GM04504 (cell line): Measurements from ENCODE around the gene KNDC1.
"Not testable (repeated sequence)": the region's sequence is repeated elsewhere in the genome, so short reads cannot be mapped to it uniquely, and the experiment has no call there.

Experiments used
- DNase-seq: peaks from one replicate; pipeline ENCODE4 v3.0.0-alpha.2; 2012; ENCODE audit warnings: low read depth

Gene KNDC1

DNA sequence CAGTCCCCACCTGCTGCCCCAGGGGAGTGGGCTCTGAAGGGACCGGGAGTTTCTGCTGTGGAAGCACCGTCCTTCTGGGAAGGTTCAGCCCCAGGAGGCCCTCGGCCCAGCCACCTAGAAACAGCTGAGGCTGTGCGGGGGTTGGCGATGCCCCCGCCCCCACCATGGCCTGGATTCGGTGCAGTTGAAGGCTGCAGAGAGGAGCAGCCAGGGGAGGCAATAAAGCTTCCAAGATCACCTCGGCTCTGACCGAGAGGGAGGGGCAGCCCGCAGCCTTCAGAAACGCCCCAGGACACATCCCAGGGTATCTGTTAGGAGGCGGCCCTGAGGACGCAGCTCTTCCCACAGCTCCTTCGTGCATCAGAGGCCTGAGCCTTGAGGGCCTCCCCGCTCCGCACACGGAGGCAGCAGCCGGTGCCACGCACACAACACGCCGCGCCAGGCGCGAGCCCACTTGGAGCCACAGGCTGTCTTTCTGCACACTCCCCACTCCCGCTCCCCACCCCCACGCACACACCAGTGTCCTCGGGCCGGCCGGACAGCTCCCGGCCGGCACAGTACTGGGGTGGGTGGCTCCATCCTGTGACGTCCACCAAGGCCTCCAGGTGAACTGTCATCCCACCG is 1.6 kb downstream of the KNDC1 start:
- no peak for DNase-seq

DNA sequence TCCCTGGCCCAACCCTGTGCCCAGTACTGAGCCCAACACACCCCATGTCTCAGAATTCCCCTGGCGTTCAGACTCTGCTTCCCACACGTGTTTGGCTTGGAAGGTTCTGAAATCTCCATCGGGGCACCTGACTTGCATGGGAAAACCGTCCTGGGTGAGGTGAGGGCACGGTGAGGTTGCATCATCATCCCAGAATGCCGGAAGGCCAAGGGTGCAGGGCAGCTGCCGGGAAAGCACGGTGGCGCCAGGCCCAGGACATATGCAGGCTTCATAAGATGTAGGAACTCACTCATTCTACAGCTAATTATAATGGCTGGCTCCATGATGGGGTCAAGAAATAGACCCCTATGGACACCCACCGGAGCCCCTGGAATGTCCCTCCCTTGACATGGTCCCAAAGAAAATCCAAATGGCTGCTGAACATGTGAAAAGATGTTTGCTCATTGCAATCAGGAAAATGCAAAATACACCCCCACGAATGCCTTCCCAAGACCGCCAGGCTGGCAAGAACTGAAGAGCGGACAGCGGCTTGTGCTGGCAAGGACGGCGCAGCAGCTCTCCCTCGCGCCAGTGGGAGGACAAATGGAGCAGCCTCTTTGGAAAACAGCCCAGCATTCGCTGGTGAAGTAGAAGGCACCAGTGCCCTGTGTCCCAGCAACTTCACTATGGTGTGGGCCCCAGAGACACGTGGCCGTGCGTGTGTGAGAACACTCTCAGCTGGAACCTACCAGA is 2.3 kb downstream of the KNDC1 start:
- DNase-seq = no peak

DNA sequence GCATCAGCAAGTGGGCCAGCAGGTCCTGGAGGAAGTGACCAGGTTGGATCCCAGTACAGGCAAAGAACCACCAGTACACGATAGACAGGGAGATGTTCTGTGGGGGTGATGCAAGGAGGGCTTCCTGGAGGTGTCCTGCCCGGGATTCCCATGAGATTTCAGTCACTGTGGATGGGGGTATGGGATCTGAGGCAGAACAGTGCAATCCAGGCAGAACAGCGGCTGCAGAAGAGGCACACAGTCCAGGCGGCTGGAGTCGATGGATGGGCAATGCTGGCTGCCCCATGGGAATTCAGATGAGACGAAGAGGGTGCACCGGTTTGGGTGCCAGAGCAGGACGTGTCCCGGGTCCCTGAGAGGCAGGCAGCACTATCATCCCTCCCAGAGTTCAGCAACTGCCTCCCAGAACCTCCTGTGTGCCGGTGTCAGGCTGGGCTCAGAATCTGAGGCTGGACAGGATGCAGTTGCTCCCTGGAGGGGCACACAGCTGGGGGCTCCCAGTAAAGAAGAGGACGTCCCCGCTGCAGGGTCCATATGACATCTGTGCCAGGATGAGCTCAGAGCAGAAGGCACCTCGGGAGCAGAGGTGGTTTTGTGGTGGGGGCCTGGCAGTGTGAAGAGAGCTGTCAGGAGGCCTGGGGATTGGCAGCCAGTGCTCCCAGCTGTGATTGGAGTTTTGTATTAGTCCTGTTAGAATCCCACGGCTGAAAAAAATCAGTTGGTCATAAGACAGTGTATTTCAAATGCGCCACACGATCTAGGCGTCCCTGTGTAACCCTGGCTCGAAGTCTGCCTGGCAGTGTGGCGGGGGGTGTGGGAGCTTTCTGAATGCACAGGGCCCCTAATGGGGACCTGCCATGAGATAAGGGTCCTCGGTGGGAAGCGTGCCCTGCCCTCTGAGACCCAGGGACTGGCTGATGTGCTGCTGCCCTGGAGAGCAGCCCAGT is 3.2 kb downstream of the KNDC1 start:
- no peak for DNase-seq

DNA sequence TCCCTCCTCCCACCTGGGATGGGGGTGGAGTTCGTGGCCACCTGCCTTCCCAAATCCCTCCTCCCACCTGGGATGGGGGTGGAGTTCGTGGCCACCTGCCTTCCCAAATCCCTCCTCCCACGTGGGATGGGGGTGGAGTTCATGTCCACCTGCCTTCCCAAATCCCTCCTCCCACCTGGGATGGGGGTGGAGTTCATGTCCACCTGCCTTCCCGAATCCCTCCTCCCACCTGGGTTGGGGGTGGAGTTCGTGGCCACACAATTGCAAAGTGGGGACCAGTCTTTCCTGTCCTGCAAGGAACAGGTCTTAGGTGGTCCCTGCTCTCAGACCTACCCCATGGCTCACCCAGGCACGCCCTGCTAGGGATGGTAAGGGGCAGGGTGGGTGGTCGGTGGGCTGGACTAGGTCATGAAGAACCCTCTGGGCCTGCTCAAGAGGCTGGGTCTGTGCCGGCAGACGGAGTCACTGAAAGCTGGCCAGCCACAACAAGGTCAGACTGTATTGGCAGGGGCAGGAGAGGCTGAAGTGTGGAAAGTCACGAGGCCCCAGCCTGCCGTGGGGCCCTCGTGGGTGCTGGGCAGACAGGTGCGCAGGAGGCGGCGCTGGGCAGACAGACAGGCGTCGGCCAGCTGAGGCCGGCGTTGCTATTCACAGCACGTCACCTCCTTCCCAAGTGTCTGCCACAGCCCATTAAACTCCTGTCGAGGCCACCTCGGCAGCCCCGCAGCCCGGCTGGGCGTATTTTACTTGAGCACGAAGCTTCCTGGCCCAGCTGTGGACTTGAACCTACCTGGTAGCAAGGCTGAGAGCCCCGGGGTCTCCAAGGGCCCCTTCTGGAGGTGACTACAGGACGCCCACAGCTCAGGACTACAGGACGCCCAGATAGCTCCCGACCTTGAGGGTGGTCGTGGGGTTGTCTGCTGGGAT is 4.1 kb downstream of the KNDC1 start:
- no peak for DNase-seq

DNA sequence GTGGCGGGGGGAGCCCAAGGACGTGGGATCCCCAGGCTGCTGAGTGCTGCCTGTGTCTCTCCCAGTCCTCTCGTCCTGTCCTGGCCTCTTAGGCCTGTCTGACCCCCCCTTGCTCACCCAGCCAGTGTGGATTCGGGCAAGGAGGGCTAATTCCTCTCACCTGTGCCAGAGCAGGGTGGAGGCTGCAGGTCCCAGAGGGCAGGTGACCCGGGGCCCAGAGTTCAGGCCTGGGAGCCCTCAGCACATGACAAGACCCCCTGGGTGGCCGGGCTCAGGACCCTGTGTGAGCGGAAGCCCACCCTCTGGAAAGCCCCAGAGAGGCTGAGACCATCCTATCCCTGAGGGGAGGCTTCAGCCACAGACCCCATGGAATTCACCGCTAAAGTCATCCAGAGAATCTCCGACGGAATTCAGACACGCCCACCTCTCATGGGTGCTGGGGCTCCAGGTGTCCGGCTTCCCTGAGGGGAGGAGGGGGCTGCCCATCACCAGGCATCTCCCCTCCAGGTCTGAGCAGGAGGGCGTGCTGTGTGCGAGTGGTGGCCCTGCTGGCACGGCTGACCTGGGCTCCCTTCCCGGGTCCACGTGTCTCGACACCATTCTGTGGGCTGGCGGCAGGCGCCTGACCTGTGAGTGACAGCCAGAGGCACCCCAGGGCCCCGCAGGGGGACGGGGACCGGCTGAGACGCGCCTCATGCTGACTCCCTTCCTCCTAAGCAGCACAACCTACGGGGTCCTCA is 5.0 kb downstream of the KNDC1 start:
- no peak for DNase-seq

DNA sequence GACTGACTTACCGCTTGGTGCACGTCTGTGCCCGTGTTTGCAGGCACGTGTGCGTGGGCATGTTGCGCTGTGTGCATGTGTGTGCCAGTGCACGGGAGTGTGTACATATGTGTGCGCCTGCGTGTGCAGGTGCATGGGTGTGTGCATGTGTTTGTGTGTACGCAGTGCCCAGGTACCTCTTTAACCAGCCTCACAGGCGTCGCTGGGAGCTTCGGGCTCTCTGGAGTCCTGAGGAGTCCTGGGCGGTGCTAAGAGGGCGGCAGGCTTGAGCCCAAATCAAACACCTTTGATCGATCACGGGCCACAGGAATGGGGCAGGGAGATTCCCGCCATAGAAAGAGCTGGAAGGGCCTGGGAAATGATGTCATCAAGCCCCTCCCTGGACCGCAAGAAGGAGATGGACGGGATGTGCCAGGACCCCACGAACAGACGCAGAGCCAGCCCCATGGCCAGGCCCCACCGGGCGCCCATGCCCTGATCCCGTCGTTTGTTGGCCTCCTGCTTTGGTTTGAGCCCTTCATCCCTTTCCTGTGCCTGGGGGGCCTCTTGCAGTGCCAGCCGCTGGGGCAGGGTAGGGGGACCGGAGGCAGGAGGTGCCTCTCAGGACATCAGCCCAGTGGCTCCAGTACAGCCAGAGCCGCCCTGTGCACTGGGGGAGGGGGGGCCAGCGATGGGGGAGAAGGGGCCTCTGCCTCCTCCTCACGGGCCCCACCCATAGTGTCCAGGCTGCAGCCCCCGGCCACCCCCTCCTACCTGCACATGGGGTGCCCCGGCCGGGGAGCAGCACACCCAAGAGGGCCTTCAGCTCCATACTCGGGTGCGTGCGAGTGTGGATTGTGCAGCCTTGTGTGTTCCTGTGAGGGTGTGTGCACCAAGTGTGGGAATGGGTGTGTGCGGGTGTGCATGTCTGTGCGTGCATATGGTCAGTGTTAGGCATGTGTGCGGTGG is 5.8 kb downstream of the KNDC1 start:
- no peak for DNase-seq

DNA sequence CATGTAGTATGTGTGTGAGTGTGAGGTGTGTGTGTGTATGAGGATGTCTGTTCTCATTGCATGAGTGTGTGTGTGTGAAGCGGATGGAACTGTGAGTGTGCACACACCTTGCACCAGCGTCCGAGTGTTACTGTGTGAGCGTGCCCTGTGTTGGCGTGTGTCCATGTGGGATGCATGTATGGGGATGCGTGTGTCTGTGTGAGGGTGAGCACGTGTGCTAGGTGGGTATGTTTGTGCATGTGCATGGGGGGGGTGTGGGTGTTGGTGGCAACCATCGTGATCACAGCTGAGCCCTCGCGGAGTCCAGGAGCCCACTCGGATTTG is 6.4 kb downstream of the KNDC1 start:
- DNase-seq = no peak

DNA sequence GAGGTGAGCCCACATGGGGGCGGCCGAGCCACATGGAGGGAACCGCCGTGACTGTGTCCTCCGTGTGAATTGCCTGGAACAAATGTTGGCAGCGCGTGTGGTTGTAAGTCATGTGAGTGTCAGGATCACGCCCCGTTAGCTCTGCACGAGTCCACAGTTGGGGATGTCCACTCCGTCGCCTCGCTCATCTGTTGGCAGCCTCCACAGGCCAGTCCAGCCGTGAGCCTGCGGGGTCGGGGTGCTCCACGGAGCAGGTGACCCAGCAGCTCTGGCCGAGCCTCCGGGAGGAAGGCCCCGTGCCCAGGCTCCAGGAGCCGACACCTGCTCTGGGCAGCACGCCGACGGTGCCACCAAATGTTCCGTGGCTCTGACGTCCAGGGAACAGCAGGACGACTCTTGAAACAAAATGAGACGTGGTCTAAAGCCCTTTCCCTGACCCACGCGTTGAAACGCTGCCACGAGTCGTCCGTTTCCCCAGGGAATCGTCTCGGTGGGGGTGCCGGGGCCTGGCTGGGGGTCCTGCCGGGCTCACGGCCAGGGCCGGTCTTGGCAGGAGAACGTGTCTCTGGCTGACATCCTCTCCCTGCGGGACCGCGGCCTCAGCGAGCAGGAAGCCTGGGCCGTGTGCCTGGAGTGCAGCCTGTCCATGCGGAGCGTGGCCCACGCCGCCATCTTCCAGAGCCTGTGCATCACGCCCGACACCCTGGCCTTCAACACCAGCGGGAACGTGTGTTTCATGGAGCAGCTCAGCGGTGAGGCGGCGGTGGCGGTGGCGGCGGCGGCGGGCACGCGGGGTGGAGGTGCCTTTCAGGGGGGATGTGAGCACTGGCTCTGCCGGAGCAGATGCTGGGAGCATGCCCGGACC is 7.0 kb downstream of the KNDC1 start:
- no peak for DNase-seq

DNA sequence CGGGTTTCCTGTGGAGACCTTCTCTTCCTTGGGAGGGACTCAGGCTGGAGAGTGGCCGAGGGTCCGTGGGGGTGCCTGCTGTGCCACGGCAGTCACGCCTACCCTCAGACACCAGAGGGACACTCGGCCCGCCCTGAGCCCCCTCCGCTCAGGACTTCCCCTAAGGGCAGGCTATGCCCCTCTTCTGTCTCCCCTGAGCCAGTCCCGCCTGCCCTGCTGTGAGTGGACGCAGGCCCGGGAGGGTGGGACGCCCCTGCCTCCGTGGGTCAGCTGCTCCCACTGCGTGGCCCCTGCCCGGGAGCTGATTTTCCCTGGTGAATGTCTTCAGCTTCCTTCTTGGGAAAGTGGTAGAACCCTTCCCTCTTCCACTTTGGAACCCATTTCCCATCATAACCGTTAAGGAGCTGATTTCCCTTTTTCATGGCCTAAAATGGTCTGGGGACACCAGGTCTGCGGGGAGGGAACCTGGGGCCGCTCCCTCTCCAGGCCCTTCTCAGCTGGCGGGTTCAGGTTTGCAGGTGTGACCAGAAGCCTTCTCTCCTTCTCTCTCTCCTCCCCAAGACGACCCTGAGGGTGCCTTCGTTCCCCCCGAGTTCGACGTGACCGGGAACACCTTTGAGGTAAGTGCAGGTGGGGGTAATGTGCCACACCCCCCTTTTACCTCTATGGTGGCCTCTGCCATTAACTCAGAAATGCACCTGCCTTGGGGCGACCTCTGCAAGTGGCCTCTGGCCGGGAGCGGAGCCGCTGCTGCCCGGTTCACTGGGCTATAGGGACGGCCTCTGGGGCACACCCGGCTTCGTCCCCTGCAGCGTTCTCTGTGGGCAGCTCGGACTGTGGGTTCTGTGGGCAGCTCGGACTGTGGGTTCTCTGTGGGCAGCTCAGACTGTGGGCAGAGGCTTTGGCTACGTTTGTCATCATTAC is 7.9 kb downstream of the KNDC1 start:
- no peak for DNase-seq

DNA sequence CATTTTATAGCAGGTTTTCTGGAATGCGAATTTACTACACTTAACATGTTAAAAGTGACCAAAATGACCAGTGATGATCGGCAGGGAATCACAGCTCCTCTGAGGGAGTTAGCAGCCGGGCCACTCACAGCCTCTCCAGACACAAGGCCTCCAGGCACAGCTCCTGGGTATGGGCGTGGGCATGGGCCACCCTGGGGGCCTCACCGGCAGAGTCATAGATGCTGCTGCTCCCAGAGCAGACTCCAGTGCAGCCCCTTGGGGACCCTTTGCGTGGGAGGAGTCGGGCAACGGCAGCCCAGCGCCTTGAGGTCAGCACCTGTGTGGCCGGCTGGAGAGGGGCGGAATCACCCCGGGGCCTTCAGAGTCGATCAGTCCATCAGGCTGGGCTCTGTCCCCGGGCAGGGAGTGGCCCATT is 8.6 kb downstream of the KNDC1 start:
- DNase-seq = no peak

DNA sequence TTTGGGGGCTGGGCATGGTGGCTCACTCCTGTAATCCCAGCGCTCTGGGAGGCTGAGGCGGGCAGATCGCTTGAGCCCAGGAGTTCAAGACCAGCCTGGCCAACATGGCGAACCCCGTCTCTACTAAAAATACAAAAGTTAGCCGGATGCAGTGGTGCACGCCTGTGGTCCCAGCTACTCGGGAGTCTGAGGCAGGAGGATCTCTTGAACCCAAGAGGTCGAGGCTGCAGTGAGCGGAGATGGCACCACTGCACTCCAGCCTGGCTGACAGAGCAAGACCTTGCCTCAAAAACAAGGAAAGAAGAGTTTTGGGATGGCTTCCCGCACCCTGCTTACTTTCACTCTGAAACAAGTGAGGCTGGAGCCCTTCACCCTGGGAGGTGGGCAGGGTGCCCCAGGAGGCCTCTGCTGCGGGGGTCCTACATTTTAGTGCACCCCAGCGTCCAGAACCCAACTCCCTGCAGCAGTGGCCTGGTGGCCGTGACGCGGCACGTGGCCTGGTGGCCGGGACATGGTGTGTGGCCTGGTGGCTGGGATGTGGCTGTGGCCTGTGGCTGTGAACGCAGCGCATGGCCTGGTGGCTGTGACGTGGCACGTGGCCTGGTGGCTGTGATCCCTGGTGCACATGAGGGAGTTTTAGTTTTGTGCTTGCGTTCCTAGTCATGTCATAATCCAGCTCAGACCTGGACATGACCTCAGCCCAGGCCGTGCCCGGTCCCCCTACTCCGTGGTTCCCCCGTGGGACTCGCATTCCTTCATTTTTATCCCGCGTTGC is 9.3 kb downstream of the KNDC1 start:
- no peak for DNase-seq

DNA sequence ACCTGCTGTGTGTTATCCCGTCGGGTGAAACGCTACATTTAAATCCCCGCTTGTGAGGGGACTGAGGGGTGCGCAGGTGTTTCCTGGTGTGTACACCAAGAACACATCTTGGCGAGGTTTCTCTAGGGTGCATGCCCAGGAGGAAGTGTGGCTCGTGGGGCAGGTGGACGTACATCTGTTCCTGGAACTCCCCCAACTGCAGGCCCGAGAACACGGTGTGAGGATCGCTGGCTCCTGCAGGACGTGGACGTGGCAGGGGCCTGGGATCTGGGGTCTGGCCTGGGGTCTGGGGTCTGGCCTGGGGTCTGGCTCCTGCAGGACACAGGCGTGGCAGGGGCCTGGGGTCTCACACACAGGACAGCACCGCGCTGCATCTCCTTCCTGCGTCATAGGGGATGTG is 10.1 kb downstream of the KNDC1 start:
- DNase-seq = no peak

DNA sequence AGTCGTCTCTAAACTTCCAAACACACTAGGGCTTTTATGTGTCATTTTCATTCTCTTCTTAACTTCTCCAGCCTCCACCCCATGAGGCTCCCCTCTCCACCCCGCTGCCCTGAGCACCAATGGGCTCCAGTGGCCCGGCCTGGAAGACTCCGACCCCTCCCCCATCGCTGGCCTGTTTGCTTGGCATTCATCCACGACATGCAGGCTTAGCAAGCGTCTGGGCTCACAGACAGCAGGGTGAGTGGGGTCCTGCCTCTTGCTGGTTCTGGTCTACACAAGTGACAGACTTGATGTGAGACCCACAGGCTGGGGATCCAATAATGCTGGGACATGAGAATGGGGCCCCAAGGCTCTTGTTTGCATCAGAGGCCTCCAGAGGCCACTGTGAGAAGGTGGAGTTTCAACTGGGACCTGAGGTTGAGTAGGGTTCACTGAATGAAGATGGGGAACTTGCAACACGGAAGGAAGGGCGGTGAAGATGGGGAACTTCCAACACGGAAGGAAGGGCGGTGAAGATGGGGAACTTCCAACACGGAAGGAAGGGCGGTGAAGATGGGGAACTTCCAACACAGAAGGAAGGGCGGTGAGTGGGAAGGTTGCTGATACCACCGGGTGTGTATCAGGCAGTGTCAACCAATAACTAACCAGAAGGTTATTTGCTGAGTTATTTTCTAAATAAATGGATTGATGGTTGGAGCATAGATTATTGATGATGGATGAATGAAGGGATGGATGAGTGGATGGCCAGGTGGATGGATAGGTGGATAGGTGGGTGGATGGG is 14.0 kb downstream of the KNDC1 start:
- no peak for DNase-seq

DNA sequence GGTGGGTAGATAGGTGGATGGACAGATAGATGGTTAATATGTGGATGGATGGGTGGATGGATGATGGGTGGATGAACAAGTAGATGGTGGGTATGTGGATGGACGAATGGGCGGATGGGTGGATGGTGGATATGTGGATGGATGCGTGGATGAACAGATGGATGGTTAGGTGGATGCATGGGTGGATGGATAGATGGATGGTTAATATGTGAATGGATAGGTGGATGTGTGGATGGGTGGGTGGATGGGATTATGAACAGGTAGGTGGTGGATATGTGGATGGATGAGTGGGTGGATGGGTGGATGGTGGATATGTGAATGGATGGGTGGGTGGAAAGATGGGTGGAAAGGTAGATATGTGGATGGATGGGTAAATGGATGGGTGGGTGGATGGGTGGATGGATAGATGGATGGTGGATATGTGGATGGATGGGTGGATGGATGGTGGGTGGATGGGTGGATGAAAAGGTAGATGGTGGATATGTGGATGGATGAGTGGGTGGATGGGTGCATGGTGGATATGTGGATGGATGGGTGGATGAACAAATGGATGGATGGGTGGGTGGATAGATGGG is 14.8 kb downstream of the KNDC1 start:
- DNase-seq = no peak

DNA sequence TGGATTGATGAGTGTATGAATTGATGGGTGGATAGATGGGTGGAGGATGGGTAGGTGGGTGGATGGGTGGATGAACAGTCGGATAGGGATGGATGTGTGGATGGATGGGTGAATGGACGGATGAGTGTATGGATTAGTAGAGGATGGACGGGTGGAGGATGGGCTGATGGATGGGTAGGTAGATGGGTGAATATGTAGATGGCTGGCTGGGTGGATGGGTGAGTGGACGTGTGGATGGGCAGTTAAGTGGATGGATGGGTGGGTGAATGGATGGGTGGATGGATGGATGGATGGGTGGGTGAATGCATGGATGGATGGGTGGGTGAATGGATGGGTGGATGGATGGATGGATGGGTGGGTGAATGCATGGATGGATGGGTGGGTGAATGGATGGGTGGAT is 15.6 kb downstream of the KNDC1 start:
- DNase-seq = not testable (repeated sequence)

DNA sequence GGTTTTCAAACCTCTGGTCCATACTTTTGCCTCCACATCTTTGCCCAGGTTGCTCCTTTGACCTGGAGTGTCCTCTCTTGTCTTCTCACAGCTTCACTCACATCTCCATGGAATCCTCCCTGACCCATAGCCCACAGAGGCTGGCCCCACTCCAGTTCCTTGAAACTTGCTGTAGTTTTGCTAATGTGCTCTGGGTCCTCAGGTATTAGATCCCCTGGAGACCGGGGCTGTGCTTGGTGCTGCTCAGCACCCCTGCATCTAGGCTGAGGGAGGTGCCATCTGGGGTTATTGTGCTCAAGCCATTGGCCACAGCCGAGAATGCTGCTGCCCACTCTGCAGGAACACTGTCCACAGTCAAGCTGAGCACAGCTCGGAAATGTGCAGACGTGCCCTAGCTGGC is 16.5 kb downstream of the KNDC1 start:
- no peak for DNase-seq
